GM21576 (cell line): ENCODE measurements around the gene EIF4G3.

Source experiments
- ATAC-seq: cut with Tn5 transposase; IDR thresholded peaks from one replicate; pipeline ENCODE4 v1.9.1; 2021; ENCODE audit warnings: mild to moderate bottlenecking, moderate library complexity; ENCODE audit not compliant: unreplicated experiment

Gene EIF4G3

DNA sequence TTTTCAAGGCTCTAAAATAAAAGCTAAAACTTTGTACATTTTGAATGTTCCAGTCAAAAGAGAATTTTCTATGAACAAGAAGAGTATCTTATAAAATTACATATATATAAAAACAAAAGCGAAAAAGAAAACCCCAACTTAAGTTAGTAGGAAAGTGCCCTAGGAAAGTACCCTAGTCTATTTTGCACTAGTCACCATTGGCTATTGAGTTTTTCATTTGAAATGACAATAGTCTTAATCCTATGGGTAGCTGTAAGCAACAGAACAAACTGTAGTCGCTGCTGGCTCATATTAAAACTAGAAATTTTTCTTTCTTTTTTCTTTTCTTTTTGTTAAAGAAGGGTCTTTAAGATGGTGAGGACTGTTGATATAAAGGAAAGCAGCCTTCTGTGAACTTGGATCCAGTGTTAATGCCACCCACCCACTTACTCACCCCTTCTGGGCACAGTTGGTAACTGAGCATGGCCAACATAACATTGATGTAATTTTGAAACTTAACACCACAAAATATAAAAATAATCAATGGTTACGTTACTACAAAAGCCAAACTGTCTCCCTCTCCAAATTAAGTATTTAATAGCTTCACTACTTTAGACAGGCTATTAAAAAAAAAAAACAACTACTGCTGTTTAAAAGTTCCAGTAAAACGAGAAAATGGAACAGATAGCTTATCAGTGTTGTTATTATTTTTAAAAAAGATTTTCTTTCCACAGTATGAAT, 177.0 kb downstream of the EIF4G3 start:
- no peak for ATAC-seq

DNA sequence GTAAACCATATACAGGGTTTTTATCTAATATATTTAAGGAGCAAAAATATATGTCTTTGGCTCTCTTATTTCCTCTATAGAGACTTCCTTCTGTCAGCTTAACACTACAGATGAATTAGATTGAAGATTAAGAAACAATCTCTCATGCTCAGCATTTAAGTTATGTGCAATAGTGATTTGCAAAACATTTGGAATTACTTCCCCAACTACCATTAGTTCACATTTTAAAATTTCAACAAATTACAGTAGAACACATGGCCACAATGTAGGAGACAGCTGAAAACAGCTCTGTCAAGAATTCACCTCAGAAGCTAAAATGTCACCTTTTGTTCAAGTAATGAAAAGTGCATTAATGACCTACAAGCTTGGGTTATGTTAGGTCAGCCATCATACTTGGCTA, 177.9 kb downstream of the EIF4G3 start:
- no peak for ATAC-seq

DNA sequence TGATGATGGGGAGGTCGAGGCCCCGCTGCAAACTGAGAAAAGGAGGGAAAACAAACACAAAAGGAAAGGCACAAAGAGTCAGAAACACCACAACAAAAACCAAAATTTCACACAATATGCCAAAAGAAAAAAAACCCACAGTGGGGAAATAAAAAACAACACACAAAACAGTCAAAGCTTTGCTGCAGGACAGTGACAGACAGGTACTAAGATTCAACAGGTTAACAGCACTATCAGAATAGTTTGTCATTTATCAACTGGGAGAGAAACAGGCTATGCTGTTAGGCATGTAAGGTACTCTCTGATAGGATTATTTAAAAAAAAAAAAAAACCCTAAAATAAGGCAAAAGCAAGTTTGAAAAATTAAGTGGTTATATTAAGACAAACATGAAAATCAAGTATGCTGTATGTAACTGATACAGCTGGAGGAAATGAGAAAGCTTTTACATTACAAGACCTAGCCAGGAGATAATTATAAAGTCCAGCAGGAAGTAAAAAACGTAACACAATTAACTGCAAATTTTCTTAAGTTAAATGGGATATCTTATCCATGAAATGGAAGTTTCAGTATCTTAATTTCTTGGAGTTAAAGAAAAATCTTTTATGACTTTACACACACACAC, 179.0 kb downstream of the EIF4G3 start:
- ATAC-seq, result no peak

DNA sequence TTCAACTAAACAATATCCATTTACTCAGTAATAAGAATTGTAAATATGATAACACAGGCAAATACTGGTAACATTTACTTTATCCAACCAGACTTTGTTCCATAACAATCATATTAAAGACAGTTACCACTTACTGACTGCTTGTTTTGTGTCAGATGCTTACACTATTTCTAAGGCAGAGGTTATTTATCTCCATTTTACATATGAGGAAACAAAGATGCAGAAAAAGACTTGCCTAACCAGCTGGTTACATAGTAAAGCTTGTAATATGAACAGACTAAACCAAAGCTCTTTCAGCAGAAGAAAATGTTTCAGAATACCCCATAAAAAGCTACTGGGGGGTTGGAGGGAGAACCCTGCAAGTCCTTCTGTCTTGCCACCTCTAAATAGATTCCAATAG, 180.1 kb downstream of the EIF4G3 start:
- ATAC-seq, result no peak

DNA sequence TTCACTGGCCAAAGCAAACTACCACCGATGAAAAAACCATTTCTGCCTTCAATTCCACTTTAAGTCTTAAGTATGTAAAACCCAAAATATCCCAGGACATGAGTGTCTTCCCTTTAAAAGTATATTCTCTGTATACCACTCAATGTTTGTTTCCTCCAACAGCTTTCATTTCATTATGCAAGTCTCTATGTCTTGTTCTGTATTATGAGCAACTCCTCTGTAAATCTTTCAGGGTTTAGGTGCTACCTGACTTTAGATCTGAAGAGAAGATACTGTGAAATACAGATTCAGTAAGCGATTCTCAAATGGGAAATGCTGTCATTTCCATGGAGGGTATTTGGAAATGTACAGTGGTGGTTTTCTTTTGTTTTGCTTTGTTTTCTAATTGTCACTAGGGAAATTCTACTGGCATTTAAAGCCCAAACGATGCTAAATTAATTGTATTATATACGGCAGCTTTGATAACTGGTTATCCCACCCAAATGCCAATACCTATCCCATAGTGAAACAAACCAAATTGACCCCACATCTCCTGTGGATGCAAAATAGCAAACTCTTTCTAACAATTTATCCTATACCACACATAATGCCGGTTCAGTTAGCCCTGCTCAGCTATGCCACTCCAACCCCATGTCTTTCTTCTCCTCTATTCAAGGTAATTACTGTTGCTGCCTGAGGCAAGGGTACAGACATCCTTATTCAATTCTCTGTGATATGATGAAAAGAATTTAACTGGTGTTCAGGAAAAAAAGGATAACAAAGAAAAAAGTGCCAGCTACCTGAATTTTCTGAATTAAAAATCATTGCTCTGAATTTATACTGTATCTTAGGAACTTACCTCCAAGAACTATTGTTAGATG, 182.8 kb downstream of the EIF4G3 start:
- ATAC-seq, result no peak

DNA sequence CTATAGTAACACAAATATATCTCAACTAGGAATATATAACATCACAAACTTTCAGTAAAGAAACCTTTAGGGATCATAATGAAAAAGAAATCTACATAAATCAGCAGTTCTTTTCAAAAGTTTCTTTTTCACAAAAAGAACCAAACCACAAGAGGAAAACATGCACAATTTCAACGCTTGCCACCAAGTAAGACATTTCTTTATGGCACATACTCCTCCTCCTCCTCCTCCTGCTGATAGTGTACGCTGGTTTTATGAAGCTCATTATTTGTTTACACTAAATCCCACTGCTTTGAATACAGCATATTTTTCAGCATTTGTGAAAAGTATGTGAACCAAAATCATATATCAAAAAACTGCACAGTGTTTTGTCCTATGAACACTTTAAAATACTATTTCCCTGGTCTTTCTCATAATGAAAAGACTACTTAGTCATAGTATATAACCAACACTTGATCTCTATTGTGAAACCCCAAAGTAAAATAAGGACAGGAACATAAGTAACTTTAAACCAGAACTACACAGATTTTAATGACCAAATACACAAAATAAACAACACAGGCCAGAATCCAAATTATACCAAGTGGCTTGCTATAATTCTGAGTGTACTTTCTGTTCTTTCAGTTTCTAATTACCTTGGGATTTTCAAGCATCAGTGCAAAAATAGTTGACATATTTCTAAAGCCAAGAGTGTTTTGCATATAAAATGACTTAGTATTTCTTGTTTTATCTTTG, 184.2 kb downstream of the EIF4G3 start:
- ATAC-seq, result no peak

DNA sequence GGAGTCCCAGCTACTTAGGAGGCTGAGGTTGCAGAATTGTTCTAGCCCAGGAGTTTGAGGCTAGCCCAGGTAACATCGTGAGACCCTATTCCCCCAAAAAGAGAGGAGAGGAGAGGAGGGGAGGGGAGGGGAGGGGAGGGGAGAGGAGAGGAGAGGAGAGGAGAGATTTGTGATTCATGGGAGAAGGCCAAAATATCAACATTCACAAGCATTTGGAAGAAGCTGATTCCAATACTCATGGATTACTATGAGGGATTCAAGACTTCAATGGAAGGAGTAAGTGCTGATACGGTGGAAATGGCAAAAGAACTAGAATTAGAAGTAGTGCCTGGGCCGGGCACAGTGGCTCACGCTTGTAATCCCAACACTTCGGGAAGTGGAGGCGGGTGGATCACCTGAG, 187.8 kb downstream of the EIF4G3 start:
- ATAC-seq, result no peak

DNA sequence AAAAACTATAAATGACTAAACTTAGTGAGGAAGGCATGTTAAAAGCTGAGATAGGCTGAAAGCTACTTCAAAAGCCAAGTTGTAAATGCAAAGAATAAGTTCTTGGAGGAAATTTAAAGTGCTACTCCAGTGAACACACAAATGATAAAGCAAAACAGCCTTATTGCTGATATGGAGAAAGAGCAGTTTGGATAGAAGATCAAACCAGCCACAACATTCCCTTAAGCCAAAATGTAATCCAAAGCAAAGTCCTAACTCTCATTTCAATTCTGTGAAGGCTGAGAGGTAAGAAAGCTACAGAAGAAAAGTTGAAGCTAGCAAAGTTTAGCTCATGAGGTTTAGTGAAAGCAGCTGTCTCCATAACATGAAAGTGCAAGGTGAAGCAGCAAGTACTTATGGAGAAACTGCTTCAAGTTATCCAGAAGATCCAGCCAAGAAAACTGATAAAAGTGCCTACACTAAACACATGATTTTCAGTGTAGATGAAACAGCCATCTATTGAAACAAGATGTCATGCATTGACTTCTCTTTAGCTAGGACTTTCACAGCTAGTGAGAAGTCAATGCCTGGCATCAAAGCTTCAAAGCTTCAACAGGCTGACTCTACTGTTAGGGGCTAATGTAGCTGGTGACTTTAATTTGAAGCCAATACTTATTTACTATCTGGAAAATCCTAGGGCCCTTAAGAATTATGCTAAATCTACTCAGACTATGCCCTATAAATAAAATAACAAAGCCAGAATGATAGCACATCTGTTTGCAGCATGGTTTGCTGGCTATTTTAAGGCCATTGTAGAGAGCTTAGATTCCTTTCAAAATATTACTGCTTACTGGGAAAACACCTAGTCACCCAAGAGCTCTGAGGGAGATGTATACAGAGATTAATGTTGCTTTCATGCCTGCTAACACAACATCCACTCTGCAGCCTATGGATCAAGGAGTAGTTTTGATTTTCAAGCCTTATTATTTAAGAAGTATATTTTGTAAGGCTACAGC, 188.6 kb downstream of the EIF4G3 start:
- no peak for ATAC-seq

DNA sequence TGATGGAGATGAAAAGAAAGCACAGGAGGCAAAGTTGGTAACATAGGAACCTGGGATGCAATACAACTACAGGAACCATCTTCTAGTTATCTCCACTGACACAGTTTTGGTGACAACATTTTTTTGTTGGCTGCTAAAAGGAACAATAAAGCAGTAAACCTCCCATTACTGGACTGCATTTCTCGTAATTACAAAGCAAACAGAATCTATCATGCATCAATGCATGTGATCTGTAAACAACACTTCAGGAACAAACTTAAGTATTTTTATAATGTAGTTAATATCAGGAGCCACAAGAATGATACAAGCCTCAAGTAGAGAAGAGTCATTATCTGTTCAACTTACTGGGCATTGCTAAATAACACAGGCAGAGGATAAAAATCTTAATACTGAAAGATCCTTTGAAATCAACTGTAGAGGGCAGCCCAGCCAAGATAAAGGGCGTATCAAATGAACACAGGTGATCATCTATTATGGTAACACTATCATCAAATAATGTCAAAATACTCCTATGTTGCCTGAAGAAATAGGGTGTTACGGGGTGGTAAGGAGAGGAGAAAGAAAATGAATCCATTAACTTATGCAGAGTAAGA, 193.3 kb downstream of the EIF4G3 start:
- no peak for ATAC-seq

DNA sequence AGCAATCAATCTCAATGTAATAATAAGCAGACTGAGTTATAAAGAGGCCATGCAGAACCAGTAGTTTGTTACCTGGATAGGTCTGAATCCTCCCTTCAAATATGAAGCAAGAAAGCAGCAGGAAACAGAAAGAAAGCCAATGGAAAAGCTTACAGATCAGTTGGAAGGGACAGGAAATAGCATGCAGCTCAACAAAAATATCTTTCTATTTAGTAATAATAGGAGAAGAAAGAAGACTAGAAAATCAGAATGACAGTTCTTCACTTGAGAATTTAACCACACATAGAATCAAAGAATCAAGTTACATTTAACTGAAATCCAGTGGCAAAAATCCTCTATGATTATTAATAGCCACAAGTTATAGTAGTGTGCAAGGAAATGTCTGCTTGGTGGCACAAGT, 194.4 kb downstream of the EIF4G3 start:
- no peak for ATAC-seq

DNA sequence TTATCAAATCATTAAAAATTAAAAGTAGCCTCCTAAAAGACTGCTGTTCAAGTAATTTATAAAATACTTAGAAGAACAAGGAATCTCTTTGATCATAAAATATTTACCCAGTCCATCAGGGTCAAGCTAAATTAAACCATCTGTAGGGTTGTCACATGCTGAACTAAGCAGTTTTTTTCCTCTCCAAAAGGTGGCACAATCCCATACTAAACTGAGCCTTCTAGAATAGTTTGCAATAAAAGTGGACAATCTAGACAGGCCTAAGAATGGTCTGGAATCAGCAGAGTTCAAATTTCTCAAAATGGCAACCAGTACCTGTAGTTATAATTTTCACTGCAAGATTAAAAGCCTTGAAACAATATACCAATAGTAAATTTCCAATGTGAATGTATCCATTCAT, 194.8 kb downstream of the EIF4G3 start:
- no peak for ATAC-seq

DNA sequence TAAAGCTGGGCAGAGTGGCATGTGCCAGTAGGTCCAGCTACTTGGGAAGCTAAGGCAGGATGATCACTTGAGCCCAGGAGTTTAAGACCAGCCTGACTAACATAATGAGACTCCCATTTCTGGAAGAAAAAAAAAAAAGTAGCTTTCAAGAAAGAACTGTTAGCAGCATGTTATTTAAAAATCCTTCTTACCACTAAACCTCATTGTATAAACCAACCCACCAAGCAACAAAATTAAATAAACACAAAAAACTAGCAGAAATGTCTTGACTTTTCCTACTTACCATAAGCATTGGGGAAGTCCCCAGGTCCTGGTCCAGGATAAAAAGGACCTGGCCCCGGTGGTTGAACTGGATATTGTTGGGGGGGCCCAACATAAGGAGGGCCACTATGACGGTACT, 196.6 kb downstream of the EIF4G3 start:
- ATAC-seq, result no peak

DNA sequence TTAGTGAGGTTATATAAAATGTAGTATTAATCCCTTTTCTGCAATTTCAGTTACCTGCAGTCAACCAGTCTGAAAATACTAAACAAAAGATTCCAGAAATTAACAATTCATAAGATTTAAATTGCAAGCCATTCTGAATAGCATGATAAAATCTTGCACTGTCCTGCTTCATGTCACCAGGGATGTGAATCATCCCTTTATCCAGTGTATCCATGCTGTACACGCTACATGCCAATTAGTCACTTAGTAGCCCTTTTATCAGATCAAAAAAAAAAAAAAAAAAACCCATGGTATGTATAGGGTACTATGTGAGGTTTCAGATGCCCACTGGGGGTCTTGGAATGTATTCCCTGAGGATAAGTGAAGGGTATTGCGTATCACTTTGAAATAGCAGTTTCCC, 198.3 kb downstream of the EIF4G3 start:
- ATAC-seq, result no peak

DNA sequence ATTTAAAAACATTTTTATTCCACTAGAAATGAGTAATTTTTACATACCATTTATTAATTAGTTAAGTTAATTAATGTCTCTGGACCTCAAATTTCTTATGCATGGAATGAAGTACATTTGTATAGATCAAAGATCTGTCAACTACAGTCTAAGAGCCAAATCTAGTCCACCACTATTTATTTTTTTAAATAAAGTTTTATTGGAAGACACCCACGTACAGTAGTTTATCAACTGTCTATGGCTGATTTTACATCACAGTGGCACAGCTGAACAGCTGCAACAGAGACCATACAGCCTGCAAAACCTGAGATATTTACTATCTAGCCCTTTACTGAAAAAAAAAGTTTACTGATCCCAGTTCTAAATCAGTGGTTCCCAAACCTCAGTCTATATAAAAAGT, 201.0 kb downstream of the EIF4G3 start:
- ATAC-seq, result no peak

DNA sequence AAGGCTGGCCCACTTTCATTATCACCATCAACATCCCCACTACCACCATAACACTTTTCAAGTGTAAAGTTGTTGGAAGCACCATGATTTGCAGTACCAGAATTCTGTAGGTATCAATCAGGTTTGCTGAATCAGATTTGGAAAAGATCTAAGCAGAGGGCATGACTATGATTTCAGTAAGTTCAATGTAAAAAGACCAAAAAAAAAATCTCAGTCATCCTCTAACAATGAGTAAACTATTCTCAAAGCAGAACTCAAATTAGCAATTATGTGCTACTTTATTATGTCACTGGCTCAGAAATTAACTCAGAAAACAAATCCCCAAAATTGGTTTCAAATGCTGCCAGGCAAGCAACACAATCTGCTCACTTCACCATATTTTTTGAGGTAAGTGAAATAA, 201.7 kb downstream of the EIF4G3 start:
- ATAC-seq, result no peak

DNA sequence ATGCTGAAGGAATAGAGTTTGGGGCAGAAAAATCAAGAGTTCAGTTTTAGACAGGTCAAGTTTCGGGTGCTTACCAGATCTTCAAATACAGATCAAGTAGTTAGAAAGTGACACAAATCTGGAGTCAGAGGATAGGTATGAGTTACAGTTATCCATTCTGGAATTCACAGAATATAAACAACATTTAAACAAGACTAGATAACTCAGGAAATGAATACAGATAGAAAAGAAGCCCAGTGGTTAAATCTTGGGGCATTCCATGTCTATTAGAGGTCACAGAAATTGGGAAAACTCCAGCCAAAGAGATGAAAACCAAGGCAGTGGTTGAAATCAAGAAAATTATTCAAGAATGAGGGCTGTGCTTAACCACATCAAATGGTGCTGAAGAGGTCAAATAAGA, 202.6 kb downstream of the EIF4G3 start:
- no peak for ATAC-seq

DNA sequence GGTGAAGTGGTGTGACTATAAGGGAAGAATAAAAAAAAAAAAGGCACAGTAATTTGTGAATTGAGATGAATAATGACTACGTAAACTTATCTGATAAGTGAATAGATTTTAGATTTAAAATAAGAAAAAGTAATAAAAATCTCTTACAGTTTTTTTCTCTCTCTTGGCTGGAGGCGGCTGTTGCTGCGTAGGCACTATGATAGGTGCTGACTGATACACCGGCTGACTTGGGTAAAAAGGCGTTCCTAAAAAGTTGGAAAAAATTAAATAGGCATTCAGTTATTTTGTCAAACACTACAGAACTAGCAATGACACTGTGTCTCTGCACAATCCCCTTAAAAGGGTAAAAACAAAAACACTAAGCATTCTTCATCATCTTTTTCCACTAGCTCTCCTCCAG, 203.8 kb downstream of the EIF4G3 start:
- ATAC-seq, result no peak

DNA sequence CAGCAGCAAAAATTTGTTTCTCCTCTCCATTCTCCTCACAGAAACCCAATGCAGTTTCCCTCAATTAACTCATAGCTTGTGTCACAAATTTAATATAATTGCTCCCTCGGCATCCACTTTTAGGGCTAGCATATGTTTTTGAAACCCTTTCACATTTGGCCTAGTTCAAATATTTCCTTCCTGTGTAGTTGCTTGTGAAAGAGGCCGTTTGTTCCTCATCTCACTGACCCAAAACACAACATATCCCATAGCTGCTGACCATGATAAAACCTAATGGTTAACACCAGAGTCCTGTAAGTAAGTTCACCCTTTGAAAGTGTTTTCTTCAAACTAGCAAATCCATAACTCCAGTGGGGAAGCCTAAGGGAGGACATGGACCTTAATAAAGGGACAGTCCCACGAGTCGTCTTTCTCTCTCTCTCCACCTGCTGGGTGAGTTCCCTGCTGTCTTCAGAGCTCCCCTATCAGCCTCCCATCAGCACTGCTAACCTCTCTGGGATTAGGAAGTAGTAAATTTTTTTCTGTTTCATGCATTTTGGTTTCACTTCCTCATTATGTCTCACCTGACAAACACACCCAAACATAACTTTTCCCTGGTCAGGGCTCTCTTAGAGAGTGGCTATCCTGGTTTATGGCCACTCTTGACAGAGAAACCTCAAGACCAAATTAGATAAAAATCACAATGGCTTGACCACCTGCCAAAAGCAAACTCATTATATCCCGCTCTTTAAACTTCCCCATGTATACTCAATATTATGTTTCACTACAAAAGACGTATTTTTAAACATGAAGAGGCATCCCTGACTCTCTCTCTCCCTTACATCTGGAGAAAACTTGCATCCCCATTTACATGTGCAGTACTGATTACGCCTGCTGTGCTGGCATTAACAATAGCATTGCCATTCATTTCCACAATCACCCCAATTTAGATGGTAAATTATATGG, 211.9 kb downstream of the EIF4G3 start:
- ATAC-seq, result peak; percentile 83
